HL-60 (cell line): ENCODE results near the gene FANCC.

Source experiments
- DNase-seq, 2 experiments: peaks; one replicate each; pipeline ENCODE4 v3.0.0-alpha.2; 2010 to 2020; ENCODE audit warnings: low read depth in 1 of 2, low spot score in 1 of 2
- H3K27ac ChIP-seq: fragments of 250-450 bp; sonication (Bioruptor Pico); replicated peaks from 2 replicates; pipeline ENCODE4 v1.5.1; 2020; ENCODE audit warnings: mild to moderate bottlenecking, moderate library complexity
- H3K27me3 ChIP-seq: fragments of 250-450 bp; sonication (Bioruptor Pico); 2 replicates; pipeline ENCODE4 v1.5.1; 2021; ENCODE audit warnings: mild to moderate bottlenecking, moderate library complexity; ENCODE audit not compliant: insufficient read depth, poor library complexity, severe bottlenecking
- H3K4me3 ChIP-seq: replicated peaks from 2 replicates; pipeline ENCODE4 v1.5.1; 2011; ENCODE audit warnings: mild to moderate bottlenecking, control low read depth, low read length; ENCODE audit not compliant: insufficient read depth
- CTCF ChIP-seq: IDR thresholded peaks from one replicate; pipeline ENCODE4 v1.5.1; 2011; ENCODE audit warnings: low read length, control low read depth, inconsistent platforms; ENCODE audit not compliant: insufficient read depth
- GABPA ChIP-seq: IDR thresholded peaks from 2 replicates; pipeline ENCODE4 v1.6.1; 2012; ENCODE audit warnings: low read depth
- POLR2AphosphoS5 ChIP-seq: IDR thresholded peaks from 2 replicates; pipeline ENCODE4 v1.6.1; 2012; ENCODE audit warnings: low read depth
- SPI1 ChIP-seq: IDR thresholded peaks from 2 replicates; pipeline ENCODE4 v1.6.1; 2012; ENCODE audit warnings: low read depth, mild to moderate bottlenecking, borderline replicate concordance
- TF ChIP-seq, protein P1 (sequence below): IDR thresholded peaks from 2 replicates; pipeline ENCODE4 v1.6.1; 2012; ENCODE audit warnings: low read depth; ENCODE audit not compliant: insufficient replicate concordance

The FANCC gene

DNA sequence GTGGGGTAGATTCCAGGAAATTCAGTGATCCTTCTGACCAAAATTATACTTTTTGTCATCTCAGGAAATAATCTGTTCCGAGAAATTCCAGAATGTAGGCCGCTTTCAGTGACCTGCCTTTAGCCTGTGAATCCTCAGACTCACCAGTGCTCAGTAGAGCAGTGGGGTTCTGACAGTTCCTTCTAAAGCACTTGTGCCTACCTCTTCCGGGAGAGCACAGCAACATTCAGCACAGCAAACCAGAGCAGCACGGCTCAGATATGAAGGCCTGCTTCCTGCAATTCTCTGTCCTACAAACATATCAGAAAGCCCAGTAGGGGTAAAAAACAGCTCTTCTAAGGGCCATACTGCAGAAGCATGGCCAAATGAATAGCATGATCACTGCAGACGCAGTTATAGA lies 15.0 kb downstream of the FANCC start:
- no peak overlapping the region for H3K27ac ChIP-seq

DNA sequence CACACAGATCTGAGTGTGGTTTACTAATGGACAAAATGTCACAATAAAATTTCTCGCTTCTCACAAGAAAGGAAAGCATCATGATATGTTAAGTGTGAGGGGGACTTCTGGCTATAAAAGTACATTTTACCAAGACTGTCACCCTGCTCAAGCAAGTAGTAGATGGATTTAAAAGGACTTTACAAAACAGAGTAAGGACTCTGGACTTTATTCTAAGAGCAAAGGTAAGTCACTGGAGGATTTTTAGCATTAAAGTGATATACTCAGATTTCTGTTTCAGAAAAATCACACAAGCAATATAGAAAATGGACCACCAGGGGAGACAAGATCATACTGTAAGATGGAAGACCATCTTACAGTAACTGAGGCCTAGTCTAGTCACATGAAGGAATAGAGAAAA lies 19.7 kb downstream of the FANCC start:
- no peaks in the 10 kb centered on the region for H3K27me3 ChIP-seq
- no peak overlapping the region for H3K27ac ChIP-seq
- TF ChIP-seq SPI1 (no peak), CTCF (no peak), GABPA (no peak), POLR2AphosphoS5 (no peak)
- TF ChIP-seq, protein P1, sequence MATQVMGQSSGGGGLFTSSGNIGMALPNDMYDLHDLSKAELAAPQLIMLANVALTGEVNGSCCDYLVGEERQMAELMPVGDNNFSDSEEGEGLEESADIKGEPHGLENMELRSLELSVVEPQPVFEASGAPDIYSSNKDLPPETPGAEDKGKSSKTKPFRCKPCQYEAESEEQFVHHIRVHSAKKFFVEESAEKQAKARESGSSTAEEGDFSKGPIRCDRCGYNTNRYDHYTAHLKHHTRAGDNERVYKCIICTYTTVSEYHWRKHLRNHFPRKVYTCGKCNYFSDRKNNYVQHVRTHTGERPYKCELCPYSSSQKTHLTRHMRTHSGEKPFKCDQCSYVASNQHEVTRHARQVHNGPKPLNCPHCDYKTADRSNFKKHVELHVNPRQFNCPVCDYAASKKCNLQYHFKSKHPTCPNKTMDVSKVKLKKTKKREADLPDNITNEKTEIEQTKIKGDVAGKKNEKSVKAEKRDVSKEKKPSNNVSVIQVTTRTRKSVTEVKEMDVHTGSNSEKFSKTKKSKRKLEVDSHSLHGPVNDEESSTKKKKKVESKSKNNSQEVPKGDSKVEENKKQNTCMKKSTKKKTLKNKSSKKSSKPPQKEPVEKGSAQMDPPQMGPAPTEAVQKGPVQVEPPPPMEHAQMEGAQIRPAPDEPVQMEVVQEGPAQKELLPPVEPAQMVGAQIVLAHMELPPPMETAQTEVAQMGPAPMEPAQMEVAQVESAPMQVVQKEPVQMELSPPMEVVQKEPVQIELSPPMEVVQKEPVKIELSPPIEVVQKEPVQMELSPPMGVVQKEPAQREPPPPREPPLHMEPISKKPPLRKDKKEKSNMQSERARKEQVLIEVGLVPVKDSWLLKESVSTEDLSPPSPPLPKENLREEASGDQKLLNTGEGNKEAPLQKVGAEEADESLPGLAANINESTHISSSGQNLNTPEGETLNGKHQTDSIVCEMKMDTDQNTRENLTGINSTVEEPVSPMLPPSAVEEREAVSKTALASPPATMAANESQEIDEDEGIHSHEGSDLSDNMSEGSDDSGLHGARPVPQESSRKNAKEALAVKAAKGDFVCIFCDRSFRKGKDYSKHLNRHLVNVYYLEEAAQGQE = no peak
- no peak overlapping the region for H3K4me3 ChIP-seq
- DNase-seq = no peak

More for the DNA sequence above, 15.0 kb downstream of the FANCC start:
- no peak for TF ChIP-seq POLR2AphosphoS5
- TF ChIP-seq SPI1 = no peak
- TF ChIP-seq GABPA = no peak
- no peak for TF ChIP-seq CTCF
- TF ChIP-seq, protein P1 = no peak
- DNase-seq = no peak
- Histone ChIP-seq H3K27me3 (no peaks in the 10 kb centered on the region), H3K4me3 (no peak overlapping the region)

DNA sequence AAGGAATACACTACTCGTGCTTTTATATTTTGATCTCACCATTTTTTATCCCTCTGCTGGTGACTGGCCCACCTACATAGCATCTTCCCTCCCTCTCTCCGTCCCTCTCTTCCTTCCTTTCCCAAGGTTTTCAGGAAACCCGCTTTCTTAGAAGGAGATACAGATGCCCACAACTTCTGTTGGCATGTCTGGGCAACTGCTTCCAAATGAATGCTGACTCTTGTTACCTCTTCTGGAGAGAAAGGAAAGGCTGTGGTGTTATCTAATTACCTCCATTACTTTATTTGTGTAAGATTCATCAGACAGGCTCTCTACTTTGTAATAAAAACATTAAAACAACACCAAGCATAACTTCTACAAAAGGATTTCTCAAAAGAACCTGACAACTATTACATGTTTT lies 20.2 kb downstream of the FANCC start:
- no peak overlapping the region for H3K27ac ChIP-seq
- no peak for TF ChIP-seq POLR2AphosphoS5
- TF ChIP-seq, protein P1 = no peak
- no peak for TF ChIP-seq GABPA
- TF ChIP-seq SPI1 = no peak
- no peak for TF ChIP-seq CTCF
- no peak for DNase-seq

More for the DNA sequence above, 20.2 kb downstream of the FANCC start:
- Histone ChIP-seq H3K4me3 (no peak overlapping the region), H3K27me3 (no peaks in the 10 kb centered on the region)
